Activated naive CD4-positive, alpha-beta T cell treated with anti-CD3 and anti-CD28 coated beads, Interleukin-2, amount 50 U/mL, for 24 hours (primary cell): ENCODE measurements around the gene CA5A.
"Not testable (repeated sequence)": the region's sequence is repeated elsewhere in the genome, so short reads cannot be mapped to it uniquely, and the experiment has no call there.

Experiments
- H3K27ac Mint-ChIP-seq: one replicate; pipeline ENCODE4 v1.8.0; 2021; ENCODE audit warnings: mild to moderate bottlenecking, mixed read lengths
- H3K27me3 Mint-ChIP-seq: one replicate; pipeline ENCODE4 v1.8.0; 2021; ENCODE audit warnings: mixed read lengths
- H3K36me3 Mint-ChIP-seq: one replicate; pipeline ENCODE4 v1.8.0; 2021; ENCODE audit warnings: mixed read lengths
- H3K4me1 Mint-ChIP-seq: one replicate; pipeline ENCODE4 v1.8.0; 2021; ENCODE audit warnings: mixed read lengths
- H3K4me3 Mint-ChIP-seq: one replicate; pipeline ENCODE4 v1.8.0; 2021; ENCODE audit warnings: mild to moderate bottlenecking, mixed read lengths
- H3K9me3 Mint-ChIP-seq: one replicate; pipeline ENCODE4 v1.8.0; 2021; ENCODE audit warnings: mixed read lengths

Gene CA5A

DNA sequence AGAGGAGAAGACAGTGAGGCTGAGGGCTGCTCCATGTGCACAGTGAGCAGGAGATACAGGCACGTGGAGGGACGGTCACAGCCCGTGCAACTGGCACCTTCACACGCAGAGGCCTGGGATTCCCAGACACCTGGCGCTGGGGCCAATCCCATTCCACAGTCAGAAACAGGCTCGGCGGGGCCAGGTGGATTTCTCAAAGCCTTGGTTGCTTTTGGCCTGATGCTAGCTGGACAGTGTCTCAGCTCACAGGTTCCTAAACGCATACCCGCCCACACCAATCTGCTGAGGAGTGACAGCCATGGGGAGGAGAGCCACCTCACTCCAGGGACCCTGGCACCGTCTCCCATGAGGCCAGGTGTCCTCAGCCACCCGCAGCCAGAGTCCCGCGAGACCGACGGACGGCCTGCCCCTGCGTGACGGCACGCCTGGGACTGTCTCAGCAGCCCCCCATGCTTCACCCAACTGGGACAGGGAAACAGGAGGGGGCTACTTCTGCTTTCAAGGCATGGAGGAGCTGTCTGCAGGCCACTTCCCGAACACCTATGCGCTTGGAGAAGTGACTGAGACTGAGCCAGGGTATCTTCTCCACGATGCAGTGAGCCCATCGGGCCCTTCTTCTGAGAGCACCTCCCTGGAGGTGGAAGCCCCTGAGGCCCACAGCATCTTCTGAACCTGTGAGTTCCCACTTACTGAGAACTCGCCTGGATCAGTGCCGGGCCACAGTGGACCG lies 73.6 kb downstream of the CA5A start:
- not testable (repeated sequence) for H3K27me3 Mint-ChIP-seq, H3K9me3 Mint-ChIP-seq, H3K27ac Mint-ChIP-seq
- Mint-ChIP-seq H3K4me3 (peak overlapping the region; percentile 99), H3K4me1 (peaks cover 30% of the 10 kb centered on the region), H3K36me3 (peaks cover 28% of the 10 kb centered on the region)

DNA sequence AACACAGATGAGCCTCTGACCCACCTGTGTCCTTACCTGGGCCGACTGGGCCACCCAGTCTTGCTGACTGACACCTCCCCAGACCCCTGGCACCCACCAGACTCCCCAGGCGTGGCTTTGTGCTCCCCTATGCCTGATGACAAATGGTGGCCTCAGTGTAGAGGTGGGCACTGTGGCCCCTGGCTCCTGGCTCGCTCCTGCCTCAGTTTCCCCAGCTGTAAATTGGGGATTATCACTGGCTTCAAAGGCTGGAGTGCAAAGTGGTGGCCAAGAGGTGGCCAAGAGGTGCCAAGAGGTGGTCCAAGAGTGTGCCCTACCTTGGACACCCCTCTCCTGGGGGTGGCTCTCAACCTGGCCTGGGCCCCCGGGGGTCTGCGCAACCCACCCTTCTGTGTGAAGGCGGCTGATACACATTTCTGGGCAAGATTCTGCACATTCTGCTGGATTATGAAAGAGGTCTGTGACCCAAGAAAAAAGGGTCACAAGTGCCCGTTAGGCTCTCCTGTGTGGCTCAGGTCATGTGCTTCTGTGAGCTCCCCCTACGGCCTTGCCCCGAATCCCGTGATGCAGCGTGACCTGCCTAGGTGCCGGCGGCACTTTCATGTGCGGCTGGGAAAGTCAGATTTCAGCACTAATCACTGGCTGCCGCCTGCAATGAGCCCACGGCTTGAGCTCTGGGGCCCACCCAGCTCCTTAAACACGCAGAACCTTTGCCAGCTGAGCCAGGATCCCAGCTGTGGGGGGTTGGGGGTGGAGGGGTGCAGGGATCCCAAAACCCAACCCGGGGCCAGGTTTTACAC lies 74.8 kb downstream of the CA5A start:
- H3K27ac Mint-ChIP-seq, H3K9me3 Mint-ChIP-seq, H3K27me3 Mint-ChIP-seq: not testable (repeated sequence)
- peaks cover 43% of the 10 kb centered on the region for H3K4me1 Mint-ChIP-seq
- H3K4me3 Mint-ChIP-seq: peak overlapping the region; percentile 70
- H3K36me3 Mint-ChIP-seq: peaks cover 29% of the 10 kb centered on the region

DNA sequence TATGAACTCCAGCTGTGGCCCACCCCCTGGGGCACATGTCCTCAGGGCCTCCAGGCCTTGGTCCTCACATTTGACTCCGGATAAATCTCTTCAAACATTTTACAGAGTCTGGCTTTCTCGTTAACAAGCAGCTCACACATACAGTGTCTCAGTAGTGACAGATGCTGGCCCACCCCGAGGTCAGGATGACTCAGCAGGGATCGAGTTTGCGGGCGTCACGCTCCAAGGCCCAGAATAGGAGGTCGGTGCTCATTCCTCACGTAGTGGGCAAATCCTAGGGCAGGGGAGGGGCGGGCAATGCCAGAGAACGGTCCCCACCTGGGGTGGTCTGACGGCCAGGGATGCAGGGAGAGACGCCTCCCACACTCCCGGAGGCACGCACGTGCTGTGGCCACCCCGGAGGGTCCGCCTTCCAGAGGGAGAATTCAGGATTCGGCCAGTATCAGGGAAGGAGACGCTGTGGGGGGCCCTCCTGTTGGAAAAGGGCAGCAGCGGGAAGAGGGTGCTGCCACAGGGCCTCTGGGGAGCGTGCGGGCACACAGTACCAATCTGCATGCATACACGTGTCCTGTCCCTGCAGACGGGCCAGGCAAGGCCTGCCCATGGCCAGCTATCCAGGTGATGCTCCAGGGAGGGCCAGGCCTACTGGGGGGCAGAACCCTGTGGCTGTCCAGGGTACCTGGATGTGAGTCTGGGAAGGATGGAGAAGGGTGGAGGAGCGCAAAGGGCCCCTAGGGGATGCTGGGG lies 75.6 kb downstream of the CA5A start:
- peak overlapping the region; percentile 70 for H3K4me3 Mint-ChIP-seq

DNA sequence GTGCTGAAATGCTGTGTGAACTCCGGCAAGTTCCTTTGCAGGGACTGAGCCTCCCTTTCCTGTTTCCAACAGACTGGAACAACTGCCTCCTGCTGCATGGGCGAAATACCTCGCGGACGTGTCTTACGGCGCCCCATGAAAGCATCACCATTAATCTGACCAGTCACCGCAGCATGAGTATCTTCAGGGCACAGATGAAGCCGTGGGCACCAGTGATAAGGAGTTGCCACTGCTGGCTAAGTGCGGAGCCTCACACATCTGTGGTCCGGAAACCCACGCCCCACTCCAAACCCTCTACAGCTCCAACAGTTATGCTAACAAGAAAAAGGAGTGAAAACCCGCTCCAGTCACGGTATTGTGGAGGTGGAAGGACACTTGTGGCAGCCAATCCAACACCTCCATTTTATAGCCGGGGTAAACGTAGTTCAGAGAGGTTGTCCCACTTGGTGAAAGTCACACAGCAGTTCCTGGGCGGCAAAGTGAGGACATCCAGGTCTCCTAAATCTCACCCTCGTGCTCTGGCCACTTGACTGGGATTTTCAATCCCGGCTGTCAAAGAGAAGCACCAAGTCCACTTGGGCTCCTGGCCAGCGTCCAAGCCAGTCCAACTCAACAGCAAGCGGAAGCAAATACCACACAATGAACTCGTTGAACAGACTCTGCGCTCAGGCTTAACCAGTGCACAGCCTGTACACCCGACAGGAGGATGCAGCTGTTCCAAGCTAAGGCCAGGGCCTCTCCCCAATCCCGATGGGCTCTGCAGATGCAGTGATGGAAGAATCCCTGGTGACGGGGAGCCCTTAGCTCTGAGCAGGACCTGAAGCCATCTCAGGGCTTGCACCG lies 78.0 kb downstream of the CA5A start:
- Mint-ChIP-seq H3K4me1 (peaks cover 36% of the 10 kb centered on the region), H3K36me3 (peaks cover 14% of the 10 kb centered on the region)

More for the DNA sequence above, 75.6 kb downstream of the CA5A start:
- peaks cover 43% of the 10 kb centered on the region for H3K4me1 Mint-ChIP-seq
- peaks cover 22% of the 10 kb centered on the region for H3K36me3 Mint-ChIP-seq
- peak overlapping the region; percentile 57 for H3K27ac Mint-ChIP-seq
- H3K27me3 Mint-ChIP-seq: no peaks in the 10 kb centered on the region
- H3K9me3 Mint-ChIP-seq: no peaks in the 10 kb centered on the region

DNA sequence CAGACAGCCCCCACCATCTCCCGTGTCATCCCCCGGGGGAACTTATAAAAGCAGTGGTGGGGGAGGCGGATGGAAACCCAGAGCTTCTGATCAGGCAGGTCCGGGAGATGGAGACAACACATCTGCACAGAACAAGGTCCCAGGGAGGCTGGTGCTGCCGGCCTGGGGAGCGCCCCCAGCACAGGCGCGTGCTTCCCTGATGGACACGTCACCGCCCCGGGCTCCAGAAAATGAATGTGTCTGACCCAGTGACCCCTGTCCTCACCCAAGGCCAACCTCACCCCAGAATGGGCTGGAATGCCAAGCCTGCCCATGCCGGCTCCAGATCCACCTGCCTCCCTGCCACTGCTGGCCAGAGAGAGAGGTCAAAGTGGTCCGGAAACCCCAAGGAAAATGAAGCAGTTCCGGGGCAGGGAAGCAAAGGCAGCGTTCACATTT lies 79.5 kb downstream of the CA5A start:
- H3K27me3 Mint-ChIP-seq: no peaks in the 10 kb centered on the region
- H3K36me3 Mint-ChIP-seq: peaks cover 17% of the 10 kb centered on the region
- peaks cover 42% of the 10 kb centered on the region for H3K4me1 Mint-ChIP-seq
- peak overlapping the region; percentile 74 for H3K27ac Mint-ChIP-seq
- peak overlapping the region; percentile 76 for H3K4me3 Mint-ChIP-seq
- H3K9me3 Mint-ChIP-seq: no peaks in the 10 kb centered on the region

More for the DNA sequence above, 78.0 kb downstream of the CA5A start:
- H3K4me3 Mint-ChIP-seq: peak overlapping the region; percentile 76
- H3K27ac Mint-ChIP-seq, H3K27me3 Mint-ChIP-seq, H3K9me3 Mint-ChIP-seq: not testable (repeated sequence)

DNA sequence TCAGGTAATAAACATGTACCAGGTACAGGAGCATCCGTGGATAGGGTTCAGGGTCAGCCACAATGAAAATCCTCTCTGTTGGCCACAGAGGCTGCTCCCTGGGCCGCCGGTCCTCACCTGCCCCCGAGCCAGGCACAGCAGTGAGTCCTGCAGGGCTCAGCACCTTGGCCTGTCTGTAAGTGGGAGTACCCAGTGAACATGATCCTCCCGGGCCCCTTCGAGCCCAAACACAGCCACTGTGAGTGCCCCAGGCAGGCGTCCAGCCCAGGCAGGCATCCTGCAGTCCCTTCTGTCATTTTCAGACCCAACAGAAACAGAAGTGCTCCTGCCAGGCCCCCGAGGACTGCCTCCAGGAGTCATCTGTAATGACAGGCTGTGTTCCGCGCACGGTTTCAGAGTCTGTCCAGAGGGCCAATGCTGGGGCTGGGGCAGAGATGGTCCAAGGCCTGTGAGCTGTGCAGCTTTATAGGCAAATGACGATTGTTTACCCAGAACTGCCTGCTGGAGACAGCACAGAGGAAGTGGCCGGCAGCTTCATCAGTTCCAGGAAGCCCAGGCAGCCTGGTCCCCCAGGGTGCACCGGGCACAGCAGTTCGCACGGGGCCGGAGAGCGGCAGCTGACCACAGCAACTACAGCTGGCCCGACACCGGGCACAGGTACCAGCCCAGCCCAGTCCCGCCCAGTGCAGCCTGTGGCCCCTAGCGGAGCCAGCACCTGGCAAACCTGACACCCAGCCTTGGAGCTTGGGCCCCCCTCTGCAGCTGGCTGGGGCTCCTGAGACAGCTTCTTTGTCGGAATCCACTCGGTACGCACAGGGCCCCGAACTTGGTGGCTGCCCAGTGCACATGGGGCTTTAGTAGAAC lies 80.2 kb downstream of the CA5A start:
- Mint-ChIP-seq H3K9me3 (no peaks in the 10 kb centered on the region), H3K36me3 (peaks cover 16% of the 10 kb centered on the region), H3K4me3 (peak overlapping the region; percentile 76), H3K27me3 (no peaks in the 10 kb centered on the region), H3K27ac (peak overlapping the region; percentile 74), H3K4me1 (peaks cover 40% of the 10 kb centered on the region)

DNA sequence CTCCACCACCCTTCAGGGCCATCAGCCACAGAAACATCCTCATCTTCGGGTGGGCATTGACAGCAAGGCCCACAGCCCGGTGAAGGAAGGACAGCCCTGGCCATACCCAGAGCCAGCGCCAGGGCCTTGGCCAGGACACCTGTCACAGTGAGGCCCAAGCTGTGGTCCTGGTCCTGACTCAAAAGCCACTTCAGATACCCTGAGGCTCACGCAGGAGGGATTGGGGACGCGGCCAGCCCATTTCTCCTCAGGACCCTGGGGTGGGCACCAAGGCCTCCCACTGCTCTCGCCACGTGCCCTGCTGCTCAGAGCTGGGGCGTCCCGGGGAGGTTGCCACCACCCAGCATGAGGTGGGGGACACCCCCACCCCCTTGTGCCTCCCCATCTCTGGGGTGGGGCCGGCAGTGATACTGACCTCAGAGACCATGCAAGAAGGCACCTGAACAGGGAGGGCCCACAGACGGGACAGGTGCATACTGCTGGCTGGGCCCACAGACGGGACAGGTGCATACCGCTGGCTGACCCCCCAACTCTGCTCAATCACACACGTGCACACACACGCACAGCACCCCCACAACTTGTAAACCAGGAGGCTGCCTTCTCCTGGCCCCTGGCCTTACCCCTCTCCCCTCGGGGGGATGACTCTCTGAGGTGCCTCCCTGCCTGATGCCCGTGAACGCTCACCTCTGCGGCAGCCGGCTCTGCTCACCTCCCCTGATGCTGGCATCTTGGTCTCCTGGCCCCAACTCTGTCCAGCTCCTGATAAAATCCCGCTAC lies 81.2 kb downstream of the CA5A start:
- H3K4me1 Mint-ChIP-seq: peaks cover 39% of the 10 kb centered on the region
- H3K36me3 Mint-ChIP-seq: peaks cover 12% of the 10 kb centered on the region
- no peaks in the 10 kb centered on the region for H3K9me3 Mint-ChIP-seq
- peak overlapping the region; percentile 62 for H3K4me3 Mint-ChIP-seq
- H3K27me3 Mint-ChIP-seq: no peaks in the 10 kb centered on the region
- H3K27ac Mint-ChIP-seq: peak overlapping the region; percentile 59

DNA sequence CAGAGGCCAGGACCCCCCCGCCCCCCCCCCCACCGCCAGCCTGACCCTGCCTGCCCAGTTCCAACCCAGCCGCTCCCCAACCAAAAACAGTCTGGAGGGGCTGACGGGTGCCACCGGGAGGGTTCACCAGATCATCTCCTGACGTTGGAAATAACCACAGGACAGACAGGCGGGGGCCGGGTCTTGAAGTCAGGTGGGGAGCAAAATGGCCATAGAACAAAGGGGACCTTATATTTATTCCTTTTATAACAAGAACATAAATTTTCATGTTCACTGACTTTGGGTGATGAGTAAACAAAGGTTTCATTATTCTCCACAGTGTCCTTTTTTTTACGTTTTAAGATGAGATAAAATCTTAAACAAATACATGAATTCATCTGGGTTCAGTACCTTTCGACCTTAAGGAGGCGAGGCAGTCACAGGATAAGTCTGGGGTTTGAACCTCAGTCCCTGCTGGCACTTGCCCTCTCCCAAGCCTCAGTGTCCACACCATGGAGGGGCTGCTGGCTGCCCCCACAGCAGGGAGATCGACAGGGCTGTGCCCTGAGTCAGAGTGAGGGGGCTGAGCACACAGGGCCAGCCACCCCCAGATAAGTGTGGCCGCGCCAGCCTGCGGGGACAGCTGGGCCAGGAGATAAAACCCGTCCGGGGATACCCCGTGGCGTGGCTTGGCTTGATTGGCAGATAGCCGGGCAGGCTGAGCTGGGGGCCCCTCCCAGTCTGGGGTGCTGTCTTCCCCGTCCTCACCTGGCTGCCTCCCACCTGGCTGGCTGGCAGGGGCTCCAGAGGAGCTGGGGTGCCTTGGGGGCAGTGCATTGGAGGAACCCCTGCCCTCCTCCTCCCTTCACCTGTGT lies 82.0 kb downstream of the CA5A start:
- H3K4me1 Mint-ChIP-seq: peaks cover 33% of the 10 kb centered on the region
- peaks cover 11% of the 10 kb centered on the region for H3K36me3 Mint-ChIP-seq
- H3K4me3 Mint-ChIP-seq: peak overlapping the region; percentile 79

DNA sequence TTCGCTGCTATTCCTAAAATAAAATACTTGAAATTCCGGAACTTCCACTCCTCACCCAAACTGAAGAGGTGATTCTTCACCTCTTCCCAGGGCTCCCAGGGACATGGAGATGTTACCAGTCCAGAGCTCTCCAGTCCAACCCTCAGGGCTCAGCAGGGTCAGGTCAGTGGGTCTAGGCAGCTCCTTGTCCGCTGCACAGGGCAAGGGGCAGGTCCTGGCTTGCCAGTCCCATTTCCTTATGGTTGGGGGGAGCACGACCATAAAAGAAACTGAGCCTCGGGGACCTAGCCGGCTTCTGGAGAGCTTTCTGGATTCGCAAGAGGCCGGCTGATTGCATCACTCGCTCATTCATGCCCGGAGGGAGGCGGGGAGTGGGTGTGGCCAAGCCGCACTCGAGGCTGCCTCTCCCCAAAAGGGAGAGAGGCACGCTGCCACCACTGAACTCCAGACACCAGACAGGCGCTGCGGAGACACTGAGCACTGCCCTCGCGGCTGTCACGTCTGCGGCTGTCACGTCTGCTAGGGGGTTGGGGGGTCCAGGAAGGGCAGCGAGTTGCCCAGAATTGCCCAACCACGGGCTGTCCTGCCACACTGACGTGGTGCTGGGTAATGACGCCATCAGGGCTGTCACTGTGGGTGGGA lies 82.8 kb downstream of the CA5A start:
- H3K27ac Mint-ChIP-seq: peak overlapping the region; percentile 95
- peak overlapping the region; percentile 83 for H3K4me3 Mint-ChIP-seq
- H3K36me3 Mint-ChIP-seq: peaks cover 13% of the 10 kb centered on the region

More for the DNA sequence above, 82.0 kb downstream of the CA5A start:
- Mint-ChIP-seq H3K27ac (peak overlapping the region; percentile 41), H3K27me3 (no peaks in the 10 kb centered on the region), H3K9me3 (no peaks in the 10 kb centered on the region)

DNA sequence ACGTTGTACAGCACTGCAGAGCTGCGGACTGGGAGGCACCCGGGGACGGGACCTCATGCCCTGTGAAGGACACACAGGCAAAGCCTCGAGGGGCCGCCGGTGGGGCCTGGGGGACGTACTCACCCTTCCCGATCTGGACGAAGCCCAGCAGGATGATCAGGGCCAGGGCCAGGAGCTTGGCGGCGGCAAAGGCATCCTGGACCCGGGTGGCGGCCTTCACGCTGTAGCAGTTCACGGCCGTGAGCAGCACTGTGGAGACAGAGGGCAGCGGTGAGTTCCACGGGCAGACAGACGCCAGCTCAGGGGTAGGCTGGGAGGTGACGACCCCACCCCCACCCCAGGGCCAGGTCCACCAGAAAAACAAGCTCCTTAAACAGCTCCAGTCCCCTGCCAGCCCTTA lies 84.7 kb downstream of the CA5A start:
- peaks cover 7% of the 10 kb centered on the region for H3K36me3 Mint-ChIP-seq
- H3K4me3 Mint-ChIP-seq: no peak overlapping the region
- H3K9me3 Mint-ChIP-seq: no peaks in the 10 kb centered on the region
- peaks cover 21% of the 10 kb centered on the region for H3K4me1 Mint-ChIP-seq
- H3K27ac Mint-ChIP-seq: no peak overlapping the region
- no peaks in the 10 kb centered on the region for H3K27me3 Mint-ChIP-seq

More for the DNA sequence above, 82.8 kb downstream of the CA5A start:
- Mint-ChIP-seq H3K4me1 (peaks cover 33% of the 10 kb centered on the region), H3K27me3 (no peaks in the 10 kb centered on the region), H3K9me3 (no peaks in the 10 kb centered on the region)

DNA sequence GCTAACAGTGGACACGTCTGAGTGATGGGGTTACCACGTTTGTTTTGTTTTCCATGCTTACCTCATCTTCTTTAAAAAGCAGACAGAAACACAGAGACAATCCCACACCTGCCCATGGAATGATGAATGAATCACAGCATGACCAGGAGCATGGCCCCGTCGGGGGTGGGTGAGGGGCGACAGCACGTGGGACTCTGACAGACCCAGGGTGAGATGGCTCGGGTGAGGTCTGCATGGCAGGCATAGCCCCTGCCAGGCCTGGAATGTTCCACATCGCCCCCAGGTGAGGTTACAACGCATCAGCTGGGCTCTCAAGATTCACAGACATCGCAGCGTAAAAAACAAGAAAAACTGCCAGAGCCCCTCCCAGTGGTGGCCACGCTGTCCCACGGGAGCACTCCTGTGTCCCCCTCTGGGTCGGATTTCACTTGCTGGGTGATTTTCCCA lies 85.2 kb downstream of the CA5A start:
- H3K27ac Mint-ChIP-seq: peak overlapping the region; percentile 41
- H3K4me3 Mint-ChIP-seq: no peak overlapping the region
- H3K4me1 Mint-ChIP-seq: peaks cover 20% of the 10 kb centered on the region
- no peaks in the 10 kb centered on the region for H3K27me3 Mint-ChIP-seq
- peaks cover 7% of the 10 kb centered on the region for H3K36me3 Mint-ChIP-seq
- H3K9me3 Mint-ChIP-seq: no peaks in the 10 kb centered on the region
